HEK293 (cell line): ENCODE measurements around the gene CCDC85C.

ENCODE experiments used
- CTCF ChIA-PET: fragments of 350-600 bp; formaldehyde crosslinking; extraction: SDS; loops from one replicate; lab custom pipeline; 2021; ENCODE audit warnings: antibody characterized with exemption; lab: Yijun Ruan, JAX
- POLR2A ChIA-PET: fragments of 300-600 bp; formaldehyde crosslinking; extraction: SDS; loops from one replicate; lab custom pipeline; 2020; ENCODE audit warnings: antibody characterized with exemption, inconsistent platforms; lab: Yijun Ruan, JAX
- H3K27ac ChIP-seq: fragments of 200-500 bp; sonication (Bioruptor generic); 2 replicates; pipeline ENCODE4 v1.5.1; 2014; ENCODE audit warnings: low read depth, low read length, control low read depth, inconsistent platforms; ENCODE audit errors: extremely low read depth
- H3K36me3 ChIP-seq, 2 experiments: fragments of 200-500 bp in 1 of 2; sonication (Bioruptor generic) in 1 of 2; 1 replicate in 1 of 2; 2 replicates in 1 of 2; pipeline ENCODE4 v1.5.1; 2014 to 2017; ENCODE audit warnings: inconsistent platforms in 2 of 2, low read length in 2 of 2; ENCODE audit not compliant: control insufficient read depth in 2 of 2, insufficient read depth in 1 of 2
- H3K4me1 ChIP-seq: fragments of 200-500 bp; sonication (Bioruptor generic); 2 replicates; pipeline ENCODE4 v1.5.1; 2014; ENCODE audit warnings: mild to moderate bottlenecking, low read length, inconsistent platforms; ENCODE audit not compliant: control insufficient read depth, insufficient read depth
- H3K4me3 ChIP-seq: 2 replicates; pipeline ENCODE4 v1.5.1; 2011; ENCODE audit warnings: low read depth, mild to moderate bottlenecking, control low read depth, low read length, moderate library complexity
- H3K9me3 ChIP-seq: fragments of 200-500 bp; sonication (Bioruptor generic); 2 replicates; pipeline ENCODE4 v1.5.1; 2014; ENCODE audit warnings: low read depth, low read length, inconsistent platforms; ENCODE audit not compliant: control insufficient read depth, insufficient read depth
- GLI2 ChIP-seq: fragments of 450-650 bp; formaldehyde crosslinking; IDR thresholded peaks from 2 replicates; pipeline ENCODE4; 2017; ENCODE audit warnings: missing biosample characterization, missing genetic modification characterization, low read depth, borderline replicate concordance
- OSR2 ChIP-seq: fragments of 450-650 bp; formaldehyde crosslinking; IDR thresholded peaks from 2 replicates; pipeline ENCODE4 v1.5.1; 2016; ENCODE audit warnings: missing biosample characterization, missing genetic modification characterization
- SCRT2 ChIP-seq: fragments of 450-650 bp; formaldehyde crosslinking; IDR thresholded peaks from 2 replicates; pipeline ENCODE4 v1.5.1; 2016; ENCODE audit warnings: missing biosample characterization, missing genetic modification characterization
- SETDB1 ChIP-seq: IDR thresholded peaks from one replicate; pipeline ENCODE4 v1.6.1; 2017; ENCODE audit warnings: mild to moderate bottlenecking, low read length, moderate library complexity, mixed read lengths; ENCODE audit not compliant: insufficient read length
- WT1 ChIP-seq: fragments of 450-650 bp; formaldehyde crosslinking; IDR thresholded peaks from 2 replicates; pipeline ENCODE4 v1.5.1; 2016; ENCODE audit warnings: missing biosample characterization, missing genetic modification characterization
- ZBTB17 ChIP-seq: fragments of 450-650 bp; formaldehyde crosslinking; IDR thresholded peaks from 2 replicates; pipeline ENCODE4 v1.5.1; 2016; ENCODE audit warnings: missing biosample characterization, missing genetic modification characterization
- ZBTB8A ChIP-seq: fragments of 450-650 bp; formaldehyde crosslinking; IDR thresholded peaks from 2 replicates; pipeline ENCODE4 v1.5.1; 2016; ENCODE audit warnings: missing biosample characterization, missing genetic modification characterization
- ZFP37 ChIP-seq: fragments of 450-650 bp; formaldehyde crosslinking; IDR thresholded peaks from 2 replicates; pipeline ENCODE4 v1.5.1; 2016; ENCODE audit warnings: missing biosample characterization, missing genetic modification characterization
- ZNF140 ChIP-seq: fragments of 450-650 bp; formaldehyde crosslinking; IDR thresholded peaks from 2 replicates; pipeline ENCODE4 v1.5.1; 2016; ENCODE audit warnings: missing biosample characterization, missing genetic modification characterization
- ZNF169 ChIP-seq: fragments of 450-650 bp; formaldehyde crosslinking; IDR thresholded peaks from 2 replicates; pipeline ENCODE4 v1.5.1; 2016; ENCODE audit warnings: missing biosample characterization, missing genetic modification characterization
- ZNF416 ChIP-seq: fragments of 450-650 bp; formaldehyde crosslinking; IDR thresholded peaks from 2 replicates; pipeline ENCODE4 v1.5.1; 2016; ENCODE audit warnings: missing biosample characterization, missing genetic modification characterization
- ZNF623 ChIP-seq: fragments of 450-650 bp; formaldehyde crosslinking; IDR thresholded peaks from 2 replicates; pipeline ENCODE4 v1.5.1; 2016; ENCODE audit warnings: missing biosample characterization, missing genetic modification characterization
- ZNF658 ChIP-seq: fragments of 450-650 bp; formaldehyde crosslinking; IDR thresholded peaks from 2 replicates; pipeline ENCODE4; 2016; ENCODE audit warnings: missing biosample characterization, missing genetic modification characterization
- ZNF660 ChIP-seq: fragments of 450-650 bp; IDR thresholded peaks from 2 replicates; pipeline ENCODE4 v1.5.1; 2018; ENCODE audit warnings: missing biosample characterization, mild to moderate bottlenecking, missing genetic modification characterization
- TF ChIP-seq, protein P1 (sequence below): fragments of 450-650 bp; formaldehyde crosslinking; IDR thresholded peaks from 2 replicates; pipeline ENCODE4 v1.5.1; 2016; ENCODE audit warnings: missing biosample characterization, missing genetic modification characterization
- TF ChIP-seq, protein P2 (sequence below): fragments of 450-650 bp; formaldehyde crosslinking; IDR thresholded peaks from 2 replicates; pipeline ENCODE4 v1.5.1; 2017; ENCODE audit warnings: missing biosample characterization, missing genetic modification characterization
- TF ChIP-seq, protein P3 (sequence below): fragments of 450-650 bp; formaldehyde crosslinking; conservative IDR thresholded peaks from 2 replicates; pipeline ENCODE4 v1.5.1; 2016; ENCODE audit warnings: low read depth, missing biosample characterization, missing genetic modification characterization

CCDC85C gene

DNA sequence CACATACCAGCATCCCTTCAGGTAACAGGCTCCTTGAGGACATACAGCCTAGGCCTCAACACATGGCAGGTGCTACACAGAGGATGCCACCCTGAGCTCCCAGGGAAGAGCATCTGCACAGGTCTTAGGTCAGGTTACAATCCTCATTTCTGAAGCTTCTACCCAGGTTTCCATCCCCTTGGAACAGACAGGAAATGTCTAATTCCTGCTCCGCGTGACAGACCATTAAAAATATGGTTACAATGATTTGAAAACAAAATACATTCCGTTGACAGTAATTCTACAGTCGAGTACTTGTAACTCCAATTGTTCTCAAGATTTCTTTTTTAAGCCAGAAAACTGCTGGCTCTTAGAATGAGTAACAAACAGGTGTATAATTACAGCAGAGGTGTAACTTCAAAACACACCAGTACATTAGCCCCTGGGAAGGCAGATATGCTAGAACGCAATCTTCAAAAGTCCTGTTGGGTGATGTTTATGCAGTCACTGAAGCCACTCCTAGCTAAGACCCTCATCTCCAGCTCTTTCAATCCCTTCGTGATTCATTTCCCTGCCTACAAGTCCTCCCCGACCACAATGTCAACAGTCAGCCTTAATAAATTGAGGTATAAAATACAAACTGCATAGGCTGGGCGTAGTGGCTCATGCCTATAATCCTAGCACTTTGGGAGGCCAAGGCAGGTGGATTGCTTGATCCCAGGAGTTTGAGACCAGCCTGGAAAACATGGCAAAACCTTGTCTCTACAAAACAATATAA lies 135.0 kb downstream of the CCDC85C start:
- no peak overlapping the region for H3K27ac ChIP-seq
- TF ChIP-seq ZNF140 (tag by site-specific recombination) (no peak), ZFP37 (tag by site-specific recombination) (no peak), SETDB1 (no peak), ZBTB17 (no peak), SCRT2 (tag by site-specific recombination) (peak; percentile 23; the same call in 1 of the 2 replicates), WT1 (tag by site-specific recombination) (peak; percentile 53), ZBTB8A (tag by site-specific recombination) (0 out of 2 replicates have a peak, but pooled peaks have one; percentile 14), OSR2 (tag by site-specific recombination) (no peak), ZNF416 (tag by site-specific recombination) (no peak), ZNF658 (no peak), ZNF623 (tag by site-specific recombination) (no peak), GLI2 (tag by site-specific recombination) (no peak), ZNF660 (tag by site-specific recombination) (no peak), ZNF169 (tag by site-specific recombination) (no peak)
- TF ChIP-seq, protein P1, sequence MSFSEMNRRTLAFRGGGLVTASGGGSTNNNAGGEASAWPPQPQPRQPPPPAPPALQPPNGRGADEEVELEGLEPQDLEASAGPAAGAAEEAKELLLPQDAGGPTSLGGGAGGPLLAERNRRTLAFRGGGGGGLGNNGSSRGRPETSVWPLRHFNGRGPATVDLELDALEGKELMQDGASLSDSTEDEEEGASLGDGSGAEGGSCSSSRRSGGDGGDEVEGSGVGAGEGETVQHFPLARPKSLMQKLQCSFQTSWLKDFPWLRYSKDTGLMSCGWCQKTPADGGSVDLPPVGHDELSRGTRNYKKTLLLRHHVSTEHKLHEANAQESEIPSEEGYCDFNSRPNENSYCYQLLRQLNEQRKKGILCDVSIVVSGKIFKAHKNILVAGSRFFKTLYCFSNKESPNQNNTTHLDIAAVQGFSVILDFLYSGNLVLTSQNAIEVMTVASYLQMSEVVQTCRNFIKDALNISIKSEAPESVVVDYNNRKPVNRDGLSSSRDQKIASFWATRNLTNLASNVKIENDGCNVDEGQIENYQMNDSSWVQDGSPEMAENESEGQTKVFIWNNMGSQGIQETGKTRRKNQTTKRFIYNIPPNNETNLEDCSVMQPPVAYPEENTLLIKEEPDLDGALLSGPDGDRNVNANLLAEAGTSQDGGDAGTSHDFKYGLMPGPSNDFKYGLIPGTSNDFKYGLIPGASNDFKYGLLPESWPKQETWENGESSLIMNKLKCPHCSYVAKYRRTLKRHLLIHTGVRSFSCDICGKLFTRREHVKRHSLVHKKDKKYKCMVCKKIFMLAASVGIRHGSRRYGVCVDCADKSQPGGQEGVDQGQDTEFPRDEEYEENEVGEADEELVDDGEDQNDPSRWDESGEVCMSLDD: no peak
- TF ChIP-seq, protein P2, sequence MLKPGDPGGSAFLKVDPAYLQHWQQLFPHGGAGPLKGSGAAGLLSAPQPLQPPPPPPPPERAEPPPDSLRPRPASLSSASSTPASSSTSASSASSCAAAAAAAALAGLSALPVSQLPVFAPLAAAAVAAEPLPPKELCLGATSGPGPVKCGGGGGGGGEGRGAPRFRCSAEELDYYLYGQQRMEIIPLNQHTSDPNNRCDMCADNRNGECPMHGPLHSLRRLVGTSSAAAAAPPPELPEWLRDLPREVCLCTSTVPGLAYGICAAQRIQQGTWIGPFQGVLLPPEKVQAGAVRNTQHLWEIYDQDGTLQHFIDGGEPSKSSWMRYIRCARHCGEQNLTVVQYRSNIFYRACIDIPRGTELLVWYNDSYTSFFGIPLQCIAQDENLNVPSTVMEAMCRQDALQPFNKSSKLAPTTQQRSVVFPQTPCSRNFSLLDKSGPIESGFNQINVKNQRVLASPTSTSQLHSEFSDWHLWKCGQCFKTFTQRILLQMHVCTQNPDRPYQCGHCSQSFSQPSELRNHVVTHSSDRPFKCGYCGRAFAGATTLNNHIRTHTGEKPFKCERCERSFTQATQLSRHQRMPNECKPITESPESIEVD (tag by site-specific recombination): peak; percentile 22; the same call in 1 of the 2 replicates
- TF ChIP-seq, protein P3, sequence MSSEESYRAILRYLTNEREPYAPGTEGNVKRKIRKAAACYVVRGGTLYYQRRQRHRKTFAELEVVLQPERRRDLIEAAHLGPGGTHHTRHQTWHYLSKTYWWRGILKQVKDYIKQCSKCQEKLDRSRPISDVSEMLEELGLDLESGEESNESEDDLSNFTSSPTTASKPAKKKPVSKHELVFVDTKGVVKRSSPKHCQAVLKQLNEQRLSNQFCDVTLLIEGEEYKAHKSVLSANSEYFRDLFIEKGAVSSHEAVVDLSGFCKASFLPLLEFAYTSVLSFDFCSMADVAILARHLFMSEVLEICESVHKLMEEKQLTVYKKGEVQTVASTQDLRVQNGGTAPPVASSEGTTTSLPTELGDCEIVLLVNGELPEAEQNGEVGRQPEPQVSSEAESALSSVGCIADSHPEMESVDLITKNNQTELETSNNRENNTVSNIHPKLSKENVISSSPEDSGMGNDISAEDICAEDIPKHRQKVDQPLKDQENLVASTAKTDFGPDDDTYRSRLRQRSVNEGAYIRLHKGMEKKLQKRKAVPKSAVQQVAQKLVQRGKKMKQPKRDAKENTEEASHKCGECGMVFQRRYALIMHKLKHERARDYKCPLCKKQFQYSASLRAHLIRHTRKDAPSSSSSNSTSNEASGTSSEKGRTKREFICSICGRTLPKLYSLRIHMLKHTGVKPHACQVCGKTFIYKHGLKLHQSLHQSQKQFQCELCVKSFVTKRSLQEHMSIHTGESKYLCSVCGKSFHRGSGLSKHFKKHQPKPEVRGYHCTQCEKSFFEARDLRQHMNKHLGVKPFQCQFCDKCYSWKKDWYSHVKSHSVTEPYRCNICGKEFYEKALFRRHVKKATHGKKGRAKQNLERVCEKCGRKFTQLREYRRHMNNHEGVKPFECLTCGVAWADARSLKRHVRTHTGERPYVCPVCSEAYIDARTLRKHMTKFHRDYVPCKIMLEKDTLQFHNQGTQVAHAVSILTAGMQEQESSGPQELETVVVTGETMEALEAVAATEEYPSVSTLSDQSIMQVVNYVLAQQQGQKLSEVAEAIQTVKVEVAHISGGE (tag by site-specific recombination): no peak
- TF ChIP-seq, all 188 proteins: peak for 4
- Histone ChIP-seq H3K36me3 (peaks cover 0 to 7% of the 10 kb centered on the region in 2 experiments; a peak in 1 of 3 replicates), H3K4me3 (no peak overlapping the region), H3K9me3 (no peaks in the 10 kb centered on the region), H3K4me1 (peaks cover 26% of the 10 kb centered on the region)
- ChIA-PET CTCF (interaction anchor here (0.6 kb wide), 2 partner anchors 50 to 430 kb away, joined by 3 read pairs; no protein-coding TSS in a partner anchor), POLR2A (interaction anchor here (1.1 kb wide), 1 partner anchor 12 kb away, joined by 5 read pairs; the partner anchor contains the start of genes CCNK and SETD3)
